ENCODE results near the gene EPG5.

Gene EPG5

GRCh38 chr18:45913276-45913675, 53.9 kb downstream of the EPG5 start:
- no peak for DNase-seq

GRCh38 chr18:45910405-45911023, 56.6 kb downstream of the EPG5 start:
- DNase-seq, result no peak

GRCh38 chr18:45901654-45902210, 65.4 kb downstream of the EPG5 start:
- DNase-seq, result no peak

GRCh38 chr18:45900623-45901022, 66.5 kb downstream of the EPG5 start:
- DNase-seq, result no peak

GRCh38 chr18:45896991-45897390, 70.1 kb downstream of the EPG5 start:
- DNase-seq, result no peak

GRCh38 chr18:45896452-45896851, 70.7 kb downstream of the EPG5 start:
- no peak for DNase-seq

DNA sequence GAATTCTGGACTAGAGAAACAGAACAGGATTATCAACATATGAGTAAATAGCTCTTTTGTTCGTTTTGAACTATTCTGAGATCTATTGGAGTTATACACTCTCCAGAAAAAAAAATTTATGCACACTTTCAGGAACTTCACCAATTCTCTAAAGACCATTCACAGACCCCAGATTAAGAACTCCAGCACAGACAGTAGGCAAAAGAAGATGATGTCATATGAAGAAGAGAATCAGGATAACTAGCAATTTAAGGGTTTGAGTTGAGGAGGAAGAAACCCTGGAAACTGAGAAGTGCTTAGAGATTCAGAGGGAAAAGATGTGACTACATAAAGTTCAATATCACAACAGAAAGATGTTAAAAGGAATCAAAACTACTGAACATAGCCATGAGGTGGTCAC, 71.8 kb downstream of the EPG5 start:
- no peak for DNase-seq

GRCh38 chr18:45894818-45895217, 72.3 kb downstream of the EPG5 start:
- DNase-seq, result no peak

DNA sequence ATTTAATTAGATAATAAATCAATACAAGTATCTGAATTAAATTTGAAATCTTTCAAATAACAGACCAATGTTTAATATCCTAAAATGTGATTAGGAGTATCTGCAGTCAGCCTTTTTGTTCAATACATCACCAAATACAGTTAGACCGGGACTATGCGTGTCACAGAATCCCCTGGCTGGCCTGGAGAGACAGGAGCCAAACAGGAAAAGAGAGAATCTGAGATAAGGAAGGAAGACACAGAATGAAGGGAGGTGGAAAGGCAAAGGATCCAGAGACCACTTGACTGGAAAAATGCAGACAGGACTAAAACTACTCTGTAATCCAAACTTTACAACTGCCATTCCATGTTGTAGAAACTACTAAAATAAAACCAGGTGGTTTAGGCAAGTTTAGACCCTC, 75.3 kb downstream of the EPG5 start:
- no peak for DNase-seq

GRCh38 chr18:45890606-45891005, 76.5 kb downstream of the EPG5 start:
- DNase-seq, result no peak

GRCh38 chr18:45889419-45890064, 77.6 kb downstream of the EPG5 start:
- no peak for DNase-seq

GRCh38 chr18:45887585-45887984, 79.5 kb downstream of the EPG5 start:
- no peak for DNase-seq

- no peak for DNase-seq
Measured at GRCh38 chr18:45880876-45881558, 86.1 kb downstream of the EPG5 start.

DNA sequence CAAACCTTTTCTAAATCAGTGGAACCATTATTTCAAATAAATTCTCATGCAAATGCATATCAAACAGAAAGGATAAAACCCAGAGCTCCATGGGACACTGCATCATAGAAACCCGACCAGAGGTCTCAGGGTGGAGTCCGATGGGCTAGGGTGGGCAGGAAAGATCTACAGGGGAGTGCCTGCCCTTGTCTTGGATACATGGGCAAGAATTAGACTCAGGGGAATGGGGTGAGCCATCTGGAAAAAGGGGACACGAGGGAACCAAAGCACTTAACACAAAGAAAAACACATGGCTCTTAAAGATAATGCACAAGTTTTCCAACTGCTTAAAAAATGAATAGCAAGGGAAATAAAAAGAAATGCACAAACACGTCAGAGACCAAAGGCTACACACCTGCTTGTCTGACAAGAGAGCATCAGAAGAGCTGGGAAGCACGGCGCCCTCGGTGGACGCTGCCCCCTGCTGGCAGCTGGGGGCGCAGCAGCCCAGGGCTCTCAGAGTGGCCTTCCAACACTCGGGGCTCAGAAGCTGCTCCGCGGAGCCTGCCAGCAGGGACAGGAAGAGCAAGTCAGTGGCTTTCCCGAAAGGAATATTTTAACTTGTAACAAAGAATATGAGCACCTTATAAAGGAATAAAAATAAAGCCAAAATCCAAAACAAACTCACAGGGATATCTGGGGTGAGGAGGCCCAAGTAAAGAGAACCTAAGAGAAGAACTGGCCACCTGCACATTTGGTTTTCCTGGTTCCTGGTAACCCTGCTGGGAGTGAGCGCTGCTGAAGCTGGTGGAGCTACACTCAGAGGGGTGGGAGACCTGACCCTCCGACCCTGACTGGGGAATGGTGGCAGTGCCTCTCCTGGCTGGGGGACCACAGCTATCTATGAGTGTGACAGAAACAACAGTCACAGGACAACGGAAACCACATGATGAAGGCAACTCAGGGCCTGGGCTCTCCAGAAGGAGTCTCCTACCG, 87.2 kb downstream of the EPG5 start:
- DNase-seq, result peak; percentile 52

GRCh38 chr18:45877403-45877802, 89.7 kb downstream of the EPG5 start:
- no peak for DNase-seq

DNA sequence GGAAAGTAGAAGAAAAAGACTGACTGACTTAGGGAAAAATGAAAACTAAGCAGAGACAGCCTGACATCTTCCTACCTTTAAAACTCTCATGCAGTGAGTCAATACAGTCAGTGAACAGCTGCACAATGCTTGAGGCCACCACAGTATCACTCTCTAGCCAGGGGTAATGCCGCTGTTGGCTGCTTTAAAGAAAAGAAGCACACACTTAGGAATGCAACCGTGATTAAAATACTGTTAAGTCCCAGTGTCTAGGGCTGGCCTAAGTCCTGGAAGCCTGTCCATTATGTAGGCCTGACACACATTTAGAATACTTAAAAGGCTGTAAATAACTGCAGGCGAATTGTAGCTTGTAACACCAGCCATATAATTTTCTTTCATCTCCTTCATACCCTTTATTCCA, 91.0 kb downstream of the EPG5 start:
- no peak for DNase-seq

DNA sequence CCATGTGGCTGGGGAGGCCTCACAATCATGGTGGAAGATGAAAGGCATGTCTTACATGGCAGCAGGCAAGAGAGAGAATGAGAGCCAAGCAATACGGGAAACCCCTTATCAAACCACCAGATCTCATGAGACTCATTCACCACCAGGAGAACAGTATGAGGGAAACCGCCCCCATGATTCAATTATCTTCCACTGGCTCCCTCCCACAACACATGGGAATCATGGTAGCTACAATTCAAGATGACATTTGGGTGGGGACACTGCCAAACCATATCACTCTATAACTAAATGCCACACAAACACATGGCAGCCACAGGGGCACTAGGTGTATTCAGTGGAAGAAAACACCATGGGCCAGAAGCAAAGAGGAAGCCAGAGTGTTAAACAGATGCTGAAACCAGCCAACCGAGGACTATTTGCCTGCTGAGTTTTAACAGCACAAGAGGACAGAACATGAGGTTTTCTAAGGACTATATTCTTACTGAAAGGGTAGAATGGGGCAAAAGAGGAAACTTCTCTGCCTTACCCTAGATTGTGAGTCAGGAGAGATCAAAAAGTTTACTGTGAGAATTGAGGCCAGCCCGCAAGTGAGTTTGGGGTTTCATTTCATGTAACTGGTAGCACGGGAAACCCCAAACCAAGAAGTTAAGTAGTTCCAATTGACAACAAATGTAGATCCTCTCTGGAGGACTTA, 92.5 kb downstream of the EPG5 start:
- DNase-seq, result no peak

GRCh38 chr18:45871431-45872084, 95.6 kb downstream of the EPG5 start:
- no peak for DNase-seq

DNA sequence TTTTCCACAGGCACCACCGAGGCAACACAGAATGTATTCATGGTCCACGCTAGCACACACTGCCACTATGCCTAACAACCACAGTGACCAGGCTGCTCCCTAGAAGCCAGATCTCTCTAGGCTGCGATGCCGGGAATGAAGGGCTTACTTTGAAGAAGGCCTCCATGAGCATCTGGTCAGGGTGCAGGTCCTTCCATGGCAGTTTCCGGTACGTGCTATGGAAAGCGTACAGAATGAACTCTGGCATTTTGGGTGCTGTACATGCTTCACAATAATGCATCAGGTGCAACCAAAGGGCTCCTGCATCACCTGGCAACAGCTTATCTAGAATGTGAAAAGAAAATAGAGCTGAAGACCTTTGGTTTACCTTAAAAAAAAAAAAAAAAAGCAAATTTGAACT, 96.7 kb downstream of the EPG5 start:
- DNase-seq, result no peak

GRCh38 chr18:45865466-45865865, 101.7 kb downstream of the EPG5 start:
- DNase-seq, result no peak

GRCh38 chr18:45864081-45864480, 103.0 kb downstream of the EPG5 start:
- no peak for DNase-seq

- DNase-seq, result no peak
Measured at GRCh38 chr18:45863469-45863868, 103.7 kb downstream of the EPG5 start.
